Vagina (tissue), 2 donors: ENCODE measurements around the gene PRXL2A. TPM values are rescaled to one million over a fixed set of nuclear protein-coding genes. Genes with fewer than 3 reads are reported as not detected.
"Not testable (repeated sequence)": the region's sequence is repeated elsewhere in the genome, so short reads cannot be mapped to it uniquely, and the experiment has no call there.

ENCODE experiments used
- DNase-seq, 2 donors: peaks; one replicate each; pipeline ENCODE4 v3.0.0-alpha.2; 2017; ENCODE audit errors: extremely low spot score in 2 of 2
- H3K27ac ChIP-seq: fragments of 200-600 bp; sonication (generic); one replicate; pipeline ENCODE4 v1.5.1; 2019
- H3K27me3 ChIP-seq: fragments of 200-600 bp; sonication (generic); one replicate; pipeline ENCODE4 v1.5.1; 2019
- H3K36me3 ChIP-seq, 2 donors: fragments of 200-600 bp; sonication (generic); one replicate each; pipeline ENCODE4 v1.5.1; 2017 to 2019
- H3K4me1 ChIP-seq: fragments of 200-600 bp; sonication (generic); one replicate; pipeline ENCODE4 v1.5.1; 2019
- H3K4me3 ChIP-seq, 2 donors: fragments of 200-600 bp; sonication (generic); 1 replicate in 1 of 2; 2 replicates in 1 of 2; pipeline ENCODE4 v1.5.1; 2016 to 2019
- H3K9me3 ChIP-seq: fragments of 200-600 bp; sonication (generic); one replicate; pipeline ENCODE4 v1.5.1; 2019
- POLR2A ChIP-seq, 2 donors: fragments of 450-650 bp; IDR thresholded peaks; one replicate each; pipeline ENCODE4 v1.6.1; 2017; ENCODE audit warnings: antibody characterized with exemption in 2 of 2, mild to moderate bottlenecking in 2 of 2, moderate library complexity in 2 of 2
- POLR2AphosphoS5 ChIP-seq, 2 donors: sonication (generic); formaldehyde crosslinking; IDR thresholded peaks; one replicate each; pipeline ENCODE4 v1.9.0; 2017; ENCODE audit warnings: antibody characterized with exemption in 2 of 2, mild to moderate bottlenecking in 2 of 2, low read depth in 1 of 2; ENCODE audit not compliant: insufficient read depth in 1 of 2
- intact Hi-C: fragments of 100-400 bp; cut with DNase I; formaldehyde crosslinking; loops from one replicate; pipeline ENCODE4 v1.15.1; 2023
- total RNA-seq: library from RNA; depleted of rRNA; stranded (reverse); fragments of >200 nt; gene quantifications from one replicate; pipeline ENCODE4 v1.2.3, GENCODE V29; 2016
- TF ChIP-seq, protein P1 (sequence below), 3 experiments: fragments of 450-650 bp in 2 of 3; fragments of 200-600 bp in 1 of 3; sonication (generic) in 1 of 3; IDR thresholded peaks; one replicate each; pipeline ENCODE4 v1.5.1; 2017 to 2019; ENCODE audit warnings: antibody characterized with exemption in 3 of 3, mild to moderate bottlenecking in 2 of 3, moderate library complexity in 2 of 3

PRXL2A gene
- total RNA-seq, 1 donor from 2014 or later, result 62.4 TPM

DNA sequence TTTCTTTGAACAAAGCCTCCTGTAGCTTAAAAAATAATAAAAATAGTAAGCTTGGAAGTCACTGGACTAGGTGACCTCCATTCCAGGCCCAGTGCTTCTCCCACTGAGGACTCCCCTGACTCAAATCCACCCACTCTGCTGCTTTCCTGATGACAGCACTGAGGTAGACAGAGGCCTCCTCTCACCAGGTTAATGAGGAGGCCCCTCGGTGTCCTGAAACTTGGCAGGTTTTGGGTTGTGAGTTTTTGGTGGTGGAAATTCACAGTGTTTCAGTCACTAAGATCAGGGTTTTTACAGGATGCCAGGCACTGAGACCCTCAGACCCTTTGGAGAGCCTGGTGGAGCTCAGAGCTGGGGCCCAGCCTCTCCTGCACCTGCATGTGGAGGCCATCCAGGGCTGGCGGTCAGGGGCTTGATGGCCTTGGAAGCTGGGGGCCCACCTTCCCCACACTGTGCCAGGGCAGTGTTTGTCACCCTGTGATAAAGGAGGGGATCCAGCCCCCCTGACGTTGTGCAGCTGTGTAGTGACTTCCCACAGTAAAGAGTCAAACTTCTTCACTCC lies 64.8 kb downstream of the PRXL2A start:
- H3K4me1 ChIP-seq, result peaks cover 90% of the 10 kb centered on the region
- peaks cover 0 to 18% of the 10 kb centered on the region in 2 donors for H3K36me3 ChIP-seq
- H3K27ac ChIP-seq, result peak overlapping the region; percentile 89
- H3K27me3 ChIP-seq, result no peaks in the 10 kb centered on the region
- no peak for DNase-seq
- no peak for TF ChIP-seq POLR2AphosphoS5 (IDR thresholded peaks at IDR 0.05; ENCODE audit: insufficient read depth in 1 of 2, low read depth in 1 of 2)
- TF ChIP-seq, protein P1, sequence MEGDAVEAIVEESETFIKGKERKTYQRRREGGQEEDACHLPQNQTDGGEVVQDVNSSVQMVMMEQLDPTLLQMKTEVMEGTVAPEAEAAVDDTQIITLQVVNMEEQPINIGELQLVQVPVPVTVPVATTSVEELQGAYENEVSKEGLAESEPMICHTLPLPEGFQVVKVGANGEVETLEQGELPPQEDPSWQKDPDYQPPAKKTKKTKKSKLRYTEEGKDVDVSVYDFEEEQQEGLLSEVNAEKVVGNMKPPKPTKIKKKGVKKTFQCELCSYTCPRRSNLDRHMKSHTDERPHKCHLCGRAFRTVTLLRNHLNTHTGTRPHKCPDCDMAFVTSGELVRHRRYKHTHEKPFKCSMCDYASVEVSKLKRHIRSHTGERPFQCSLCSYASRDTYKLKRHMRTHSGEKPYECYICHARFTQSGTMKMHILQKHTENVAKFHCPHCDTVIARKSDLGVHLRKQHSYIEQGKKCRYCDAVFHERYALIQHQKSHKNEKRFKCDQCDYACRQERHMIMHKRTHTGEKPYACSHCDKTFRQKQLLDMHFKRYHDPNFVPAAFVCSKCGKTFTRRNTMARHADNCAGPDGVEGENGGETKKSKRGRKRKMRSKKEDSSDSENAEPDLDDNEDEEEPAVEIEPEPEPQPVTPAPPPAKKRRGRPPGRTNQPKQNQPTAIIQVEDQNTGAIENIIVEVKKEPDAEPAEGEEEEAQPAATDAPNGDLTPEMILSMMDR (IDR thresholded peaks at IDR 0.05), result no peak
- TF ChIP-seq POLR2A (IDR thresholded peaks at IDR 0.05), result no peak
- H3K9me3 ChIP-seq, result no peaks in the 10 kb centered on the region
- intact Hi-C loops, result no loop called here
- H3K4me3 ChIP-seq, result no peak overlapping the region

DNA sequence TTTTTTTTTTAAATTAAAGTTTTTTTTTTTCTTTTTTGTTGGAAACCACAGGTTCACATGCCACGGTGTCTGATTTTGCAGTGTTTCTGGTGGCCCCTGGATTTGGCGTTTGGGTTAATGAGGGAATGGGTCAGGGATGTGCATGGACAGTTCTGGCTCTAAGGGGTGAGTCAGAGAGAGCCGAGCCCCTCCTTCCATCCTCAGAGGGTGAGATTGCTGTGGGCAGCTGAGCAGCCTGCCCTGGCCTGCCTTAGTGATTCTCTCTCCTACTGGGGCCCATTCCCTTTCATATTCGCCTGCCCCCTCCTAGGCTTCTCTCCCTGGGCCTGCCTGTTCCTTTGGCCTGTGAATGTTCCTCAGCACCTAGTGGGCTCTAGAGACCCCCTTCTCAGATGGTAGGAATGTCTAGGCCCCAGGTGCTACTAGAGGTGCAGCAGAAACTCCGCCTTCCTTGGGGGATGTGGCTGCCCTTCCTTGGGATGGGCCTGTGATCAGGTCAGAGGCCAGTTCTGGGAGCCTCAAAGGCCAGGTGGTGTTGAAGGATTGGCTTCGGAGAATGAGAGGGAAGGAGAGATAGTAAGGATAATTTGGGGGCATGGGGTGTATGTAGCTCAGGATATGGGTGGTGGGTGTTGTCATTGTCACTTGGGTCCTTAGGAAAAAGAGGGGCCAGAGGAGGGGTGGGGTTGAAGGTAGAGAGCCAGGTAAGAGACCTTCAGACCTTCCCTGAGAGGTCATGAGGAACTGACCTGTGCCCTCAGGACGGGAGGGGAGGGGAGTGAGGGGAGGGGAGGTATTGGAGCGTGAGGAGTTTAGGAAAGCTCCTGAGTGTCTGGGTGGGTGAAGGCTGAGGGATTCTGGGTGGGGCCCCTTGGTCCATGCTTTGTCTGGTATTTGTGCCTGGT lies 65.6 kb downstream of the PRXL2A start:
- H3K27me3 ChIP-seq, result no peaks in the 10 kb centered on the region
- DNase-seq, result no peak
- peaks cover 0 to 18% of the 10 kb centered on the region in 2 donors for H3K36me3 ChIP-seq
- peak overlapping the region; percentile 89 for H3K27ac ChIP-seq
- H3K9me3 ChIP-seq, result no peaks in the 10 kb centered on the region
- TF ChIP-seq, protein P1 (IDR thresholded peaks at IDR 0.05), result no peak
- TF ChIP-seq POLR2A (IDR thresholded peaks at IDR 0.05) (no peak), POLR2AphosphoS5 (IDR thresholded peaks at IDR 0.05; ENCODE audit: insufficient read depth in 1 of 2, low read depth in 1 of 2) (no peak)
- intact Hi-C loops, result no loop called here
- peaks cover 88% of the 10 kb centered on the region for H3K4me1 ChIP-seq
- H3K4me3 ChIP-seq, result no peak overlapping the region

DNA sequence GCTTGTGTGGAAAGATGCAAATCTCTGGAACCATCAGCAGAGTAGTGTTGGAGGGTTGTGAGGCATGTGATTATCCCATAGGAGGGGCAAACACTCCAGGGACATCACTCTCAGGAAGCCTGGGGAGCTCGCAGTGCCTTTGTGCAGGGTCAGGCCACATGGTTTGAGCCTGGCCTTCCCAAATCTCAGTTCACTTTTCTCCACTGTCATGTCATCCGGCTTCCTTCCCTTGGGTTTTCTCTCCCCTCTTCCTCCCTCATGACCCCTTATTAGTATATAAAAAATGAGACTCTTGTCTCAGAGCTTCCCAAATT lies 66.2 kb downstream of the PRXL2A start:
- Histone ChIP-seq H3K27me3 (no peaks in the 10 kb centered on the region), H3K4me3 (no peak overlapping the region), H3K9me3 (no peaks in the 10 kb centered on the region), H3K27ac (peak overlapping the region; percentile 89), H3K4me1 (peaks cover 82% of the 10 kb centered on the region), H3K36me3 (peaks cover 0 to 18% of the 10 kb centered on the region in 2 donors)
- intact Hi-C loops, result no loop called here
- no peak for DNase-seq
- no peak for TF ChIP-seq POLR2A (IDR thresholded peaks at IDR 0.05)
- TF ChIP-seq, protein P1 (IDR thresholded peaks at IDR 0.05), result no peak
- no peak for TF ChIP-seq POLR2AphosphoS5 (IDR thresholded peaks at IDR 0.05; ENCODE audit: insufficient read depth in 1 of 2, low read depth in 1 of 2)

DNA sequence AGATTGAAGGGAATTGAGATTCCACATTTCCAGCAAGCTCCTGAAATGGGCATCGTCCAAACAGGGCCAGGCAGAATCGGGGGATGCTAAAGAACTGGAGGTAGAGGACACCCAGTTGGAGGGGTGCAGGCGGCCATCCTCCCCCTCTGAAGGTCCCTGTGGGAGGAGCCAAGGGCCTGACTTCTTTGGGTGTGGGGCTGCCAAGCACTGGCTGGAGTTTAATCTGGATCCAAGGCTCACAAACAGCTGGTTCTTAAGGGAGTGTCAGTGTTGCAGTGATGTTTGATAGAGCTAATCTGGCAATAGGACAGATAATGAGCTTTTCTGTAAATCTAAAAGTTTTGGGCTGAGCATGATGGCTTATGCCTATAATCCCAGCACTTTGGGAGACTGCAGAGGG lies 66.6 kb downstream of the PRXL2A start:
- Histone ChIP-seq H3K27me3 (no peaks in the 10 kb centered on the region), H3K4me3 (no peak overlapping the region), H3K9me3 (no peaks in the 10 kb centered on the region), H3K27ac (peak overlapping the region; percentile 89), H3K4me1 (peaks cover 78% of the 10 kb centered on the region), H3K36me3 (peaks cover 0 to 18% of the 10 kb centered on the region in 2 donors)
- no peak for DNase-seq
- TF ChIP-seq, protein P1 (IDR thresholded peaks at IDR 0.05), result no peak
- no peak for TF ChIP-seq POLR2A (IDR thresholded peaks at IDR 0.05)
- TF ChIP-seq POLR2AphosphoS5 (IDR thresholded peaks at IDR 0.05; ENCODE audit: insufficient read depth in 1 of 2, low read depth in 1 of 2), result no peak
- intact Hi-C loops, result no loop called here

DNA sequence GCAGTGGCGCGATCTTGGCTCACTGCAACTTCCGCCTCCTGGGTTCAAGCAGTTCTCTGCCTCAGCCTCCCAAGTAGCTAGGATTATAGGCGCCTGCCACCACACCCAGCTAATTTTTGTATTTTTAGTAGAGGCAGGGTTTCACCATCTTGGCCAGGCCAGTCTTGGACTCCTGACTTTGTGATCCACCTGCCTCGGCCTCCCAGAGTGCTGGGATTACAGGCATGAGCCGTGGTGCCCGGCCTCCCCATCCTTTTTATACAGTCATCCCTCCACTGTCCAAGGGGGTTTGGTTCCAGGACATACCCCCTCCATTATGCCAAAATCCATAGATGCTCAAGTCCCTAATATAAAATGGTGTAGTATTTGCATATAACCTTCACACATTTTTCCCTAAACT lies 67.3 kb downstream of the PRXL2A start:
- H3K27me3 ChIP-seq, intact Hi-C loops, H3K9me3 ChIP-seq, H3K4me3 ChIP-seq, DNase-seq: not testable (repeated sequence)
- peaks cover 0 to 15% of the 10 kb centered on the region in 2 donors for H3K36me3 ChIP-seq
- H3K4me1 ChIP-seq, result peaks cover 71% of the 10 kb centered on the region
- peak overlapping the region; percentile 89 for H3K27ac ChIP-seq
